ENCODE results near the gene MTX2. TPM values are rescaled to one million over a fixed set of nuclear protein-coding genes. Genes with fewer than 3 reads are reported as not detected.

MTX2 gene
- total RNA-seq, 2 experiments from 2014 or later, result 27.3 to 30.1 TPM

DNA sequence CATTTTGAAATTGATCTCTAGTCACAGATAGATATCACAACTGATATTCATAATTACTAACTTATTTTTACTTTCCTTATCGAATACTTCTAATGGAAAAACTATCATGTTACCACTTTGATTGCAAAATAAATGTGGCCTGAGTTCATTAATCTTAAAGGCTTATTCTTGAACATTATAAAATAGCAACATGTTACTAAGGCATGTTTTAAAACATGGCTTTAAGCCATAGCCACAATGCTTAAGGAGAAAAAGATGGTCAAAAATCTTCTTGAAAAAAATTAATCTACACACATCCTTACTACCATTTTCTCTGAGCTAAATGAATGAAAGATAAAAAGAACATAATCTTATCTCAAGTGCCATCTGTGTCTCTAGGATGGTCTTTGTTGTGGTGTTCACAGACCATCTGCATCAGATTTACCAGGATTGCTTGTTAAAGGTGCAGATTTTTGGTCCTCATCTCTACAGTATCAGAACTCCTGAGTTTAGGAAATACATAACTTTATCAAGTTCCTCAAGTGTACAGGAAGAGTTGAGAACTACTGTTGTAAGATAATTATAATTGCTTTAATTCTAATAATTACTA is 15.3 kb downstream of the MTX2 start:
- DNase-seq (no peak), ATAC-seq (no peak)
- Mint-ChIP-seq H3K27ac (no peak overlapping the region), H3K27me3 (no peaks in the 10 kb centered on the region), H3K9me3 (peaks cover 3% of the 10 kb centered on the region), H3K4me3 (no peak overlapping the region), H3K4me1 (ENCODE audit: low read depth) (peaks cover 58% of the 10 kb centered on the region), H3K36me3 (ENCODE audit: low read depth) (peaks cover 16% of the 10 kb centered on the region)
- ChIA-PET CTCF (no interaction called here), POLR2A (no interaction called here)
- intact Hi-C loops (cut with micrococcal nuclease), result no loop called here
- TF ChIP-seq CTCF (IDR thresholded peaks at IDR 0.05), result no peak

DNA sequence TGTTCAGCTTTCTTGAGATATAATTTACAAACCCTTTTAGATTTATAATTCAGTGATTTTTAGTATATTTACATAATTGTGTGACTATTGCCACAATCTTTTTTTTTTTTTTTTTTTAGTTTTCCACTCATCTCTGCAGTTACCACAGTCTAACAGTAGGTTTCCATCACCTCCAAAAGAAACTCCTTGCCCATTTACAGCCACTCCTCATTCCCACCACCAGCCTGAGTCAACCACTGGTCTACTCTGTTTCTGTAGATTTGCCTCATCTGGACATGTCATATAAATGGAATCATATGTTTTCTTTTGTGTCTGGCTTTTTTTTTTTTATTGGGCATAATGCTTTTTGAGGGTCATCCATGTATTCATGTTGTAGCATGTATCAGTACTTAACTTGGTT is 16.1 kb downstream of the MTX2 start:
- Mint-ChIP-seq H3K27ac (no peak overlapping the region), H3K4me3 (no peak overlapping the region), H3K27me3 (no peaks in the 10 kb centered on the region), H3K9me3 (peaks cover 3% of the 10 kb centered on the region), H3K4me1 (ENCODE audit: low read depth) (peaks cover 61% of the 10 kb centered on the region), H3K36me3 (ENCODE audit: low read depth) (peaks cover 18% of the 10 kb centered on the region)
- no peak for TF ChIP-seq CTCF (IDR thresholded peaks at IDR 0.05)
- intact Hi-C loops (cut with micrococcal nuclease), result no loop called here
- no peak for DNase-seq
- ChIA-PET CTCF (interaction anchor here (0.5 kb wide), 1 partner anchor 110 kb away, joined by 3 read pairs; no protein-coding TSS in a partner anchor), POLR2A (no interaction called here)
- ATAC-seq, result no peak

- no peak for DNase-seq
- peak overlapping the region; percentile 70 for H3K27ac Mint-ChIP-seq
- ATAC-seq, result peak; percentile 27
- intact Hi-C loops (cut with micrococcal nuclease), result no loop called here
- H3K4me1 Mint-ChIP-seq (ENCODE audit: low read depth), result peaks cover 44% of the 10 kb centered on the region
- H3K36me3 Mint-ChIP-seq (ENCODE audit: low read depth), result peaks cover 10% of the 10 kb centered on the region
- H3K9me3 Mint-ChIP-seq, result peaks cover 3% of the 10 kb centered on the region
- no peak for TF ChIP-seq CTCF (IDR thresholded peaks at IDR 0.05)
- POLR2A ChIA-PET, result interaction anchor here (1.2 kb wide), 1 partner anchor 9 kb away, joined by 3 read pairs; no protein-coding TSS in a partner anchor
- no peak overlapping the region for H3K4me3 Mint-ChIP-seq
- CTCF ChIA-PET, result no interaction called here
- no peaks in the 10 kb centered on the region for H3K27me3 Mint-ChIP-seq
These were observed 22.1 kb downstream of the MTX2 start for GRCh38 chr2:176291335-176291734.

GRCh38 chr2:176291809-176292283 is 22.6 kb downstream of the MTX2 start:
- peak overlapping the region; percentile 70 for H3K27ac Mint-ChIP-seq
- H3K27me3 Mint-ChIP-seq, result no peaks in the 10 kb centered on the region
- H3K36me3 Mint-ChIP-seq (ENCODE audit: low read depth), result peaks cover 11% of the 10 kb centered on the region
- no peak for TF ChIP-seq CTCF (IDR thresholded peaks at IDR 0.05)
- ChIA-PET CTCF (interaction anchor here (1.3 kb wide), 1 partner anchor 152 kb away, joined by 4 read pairs; no protein-coding TSS in a partner anchor), POLR2A (interaction anchor here (0.7 kb wide), 1 partner anchor 570 kb away, joined by 3 read pairs; no protein-coding TSS in a partner anchor)
- intact Hi-C loops (cut with micrococcal nuclease), result no loop called here
- DNase-seq, result no peak
- H3K9me3 Mint-ChIP-seq, result peaks cover 3% of the 10 kb centered on the region
- peaks cover 42% of the 10 kb centered on the region for H3K4me1 Mint-ChIP-seq (ENCODE audit: low read depth)
- ATAC-seq, result peak; percentile 90
- H3K4me3 Mint-ChIP-seq, result no peak overlapping the region

DNA sequence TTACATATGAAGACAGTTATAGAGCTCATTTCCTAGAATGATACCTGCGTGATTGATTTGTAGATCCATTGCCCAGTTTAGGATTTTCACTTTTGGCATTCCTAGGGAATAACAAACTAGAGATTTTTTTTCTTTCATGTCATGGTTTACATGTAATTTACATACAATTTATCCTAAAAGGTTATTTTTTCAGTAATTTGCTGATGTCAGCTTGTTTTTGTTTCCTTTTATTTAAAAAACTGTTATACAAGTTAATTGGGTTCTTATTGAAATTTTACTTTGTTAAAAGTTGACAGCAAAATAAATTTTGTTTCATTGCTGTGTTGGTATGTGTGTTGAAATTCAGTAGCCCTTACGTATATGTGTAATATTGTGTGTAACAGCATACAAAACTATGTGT is 23.4 kb downstream of the MTX2 start:
- Mint-ChIP-seq H3K4me1 (ENCODE audit: low read depth) (peaks cover 44% of the 10 kb centered on the region), H3K4me3 (no peak overlapping the region), H3K9me3 (peaks cover 3% of the 10 kb centered on the region), H3K36me3 (ENCODE audit: low read depth) (peaks cover 10% of the 10 kb centered on the region), H3K27ac (no peak overlapping the region), H3K27me3 (no peaks in the 10 kb centered on the region)
- POLR2A ChIA-PET, result interaction anchor here (0.7 kb wide), 1 partner anchor 569 kb away, joined by 3 read pairs; no protein-coding TSS in a partner anchor
- DNase-seq (no peak), ATAC-seq (no peak)
- intact Hi-C loops (cut with micrococcal nuclease), result no loop called here
- no peak for TF ChIP-seq CTCF (IDR thresholded peaks at IDR 0.05)
- CTCF ChIA-PET, result interaction anchor here (1.3 kb wide), 1 partner anchor 153 kb away, joined by 4 read pairs; no protein-coding TSS in a partner anchor
